Activated naive CD4-positive, alpha-beta T cell (primary cell): Measurements from ENCODE around the gene GID4.
A peak's percentile ranks its signal among the peaks of the same experiment; 100 is the strongest.
"Not testable (repeated sequence)": the region's sequence is repeated elsewhere in the genome, so short reads cannot be mapped to it uniquely, and the experiment has no call there.

ENCODE experiments used
- DNase-seq, 4 experiments: peaks; one replicate each; lab custom pipeline; 2025; lab: John Stamatoyannopoulos, UW

The GID4 gene

DNA sequence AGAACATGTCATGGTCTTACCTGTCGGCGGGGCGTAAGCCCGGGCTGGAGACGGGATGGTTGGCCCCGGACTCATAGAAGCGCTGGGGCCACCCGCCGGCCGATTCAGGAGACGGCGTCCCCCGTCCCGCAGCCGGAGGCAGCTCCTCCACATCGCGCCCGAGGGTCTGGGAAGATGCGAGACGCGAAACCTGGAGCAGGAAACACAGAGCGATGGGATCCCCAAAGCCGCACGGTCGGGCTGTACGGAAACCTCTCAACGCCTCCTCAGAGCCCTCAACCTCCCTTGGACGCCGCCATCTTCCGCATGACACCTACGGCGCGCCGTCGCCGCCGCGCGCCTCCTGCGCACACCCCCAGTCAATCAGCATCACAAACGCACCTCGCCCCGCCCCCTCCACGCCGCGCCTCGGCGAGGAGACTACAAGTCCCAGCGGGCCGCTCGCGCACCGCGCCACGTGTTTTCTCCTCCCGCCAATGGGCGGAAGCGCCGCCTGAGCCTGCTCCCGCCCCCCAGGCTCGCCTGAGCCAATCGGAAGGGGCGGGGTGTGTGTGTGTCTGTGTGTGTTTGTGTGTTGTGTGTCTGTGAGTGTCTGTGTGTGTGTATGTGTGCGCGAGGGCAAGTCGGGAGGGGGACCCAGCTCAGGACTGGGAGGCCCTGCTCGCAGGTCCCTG, at the start of gene GID4, which contains the start of gene ATPAF2:
GID4 (plus strand) TSS at position 548 of the 674 bp plus-strand sequence; CDS start at position 605, 57 bp downstream.
ATPAF2 (minus strand) TSS at position 308 of the 674 bp plus-strand sequence; CDS start at position 153, 155 bp downstream.
- peak; percentile 94 to 99 (median 98) for DNase-seq

DNA sequence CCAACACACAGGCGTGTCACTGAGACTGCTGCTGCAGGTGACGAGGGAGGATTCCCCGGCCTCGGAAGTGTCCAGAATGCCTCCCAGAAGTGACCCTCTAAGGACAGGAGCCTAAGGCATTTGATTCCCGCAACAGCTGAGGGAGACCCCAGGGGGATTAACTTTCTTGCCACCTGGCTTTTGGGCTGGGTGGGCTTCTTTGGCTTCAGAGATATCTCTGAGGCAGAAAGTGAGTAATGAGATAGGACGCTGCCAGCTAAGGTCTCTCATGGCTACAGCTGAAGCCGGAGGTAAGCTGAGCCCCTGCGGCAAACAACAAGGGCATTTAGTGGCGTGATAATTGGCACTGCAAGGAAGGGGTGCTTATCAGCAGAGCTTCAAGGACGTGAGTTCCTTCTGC, 49.6 kb upstream of the GID4 start:
- DNase-seq: no peak

DNA sequence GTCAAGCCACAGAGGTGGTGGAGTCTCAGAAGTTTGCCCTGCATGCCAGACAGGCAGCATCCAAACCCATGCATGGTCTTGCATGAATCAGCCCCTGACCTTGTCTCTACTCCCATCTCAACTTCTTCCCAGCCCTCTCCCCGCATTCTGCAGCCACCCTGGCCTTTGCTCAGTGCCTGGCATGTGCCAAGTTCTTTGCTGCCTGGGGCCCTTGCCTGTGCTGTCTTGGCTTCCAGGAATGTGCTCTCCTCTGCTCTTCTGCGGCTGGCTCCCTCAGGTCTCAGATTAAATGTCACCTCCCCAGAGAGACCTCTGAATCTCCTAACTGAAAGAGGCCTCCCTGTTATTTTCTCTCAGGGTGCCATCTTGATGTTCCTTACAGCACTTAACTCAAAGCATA, 48.9 kb upstream of the GID4 start:
- DNase-seq: no peak

DNA sequence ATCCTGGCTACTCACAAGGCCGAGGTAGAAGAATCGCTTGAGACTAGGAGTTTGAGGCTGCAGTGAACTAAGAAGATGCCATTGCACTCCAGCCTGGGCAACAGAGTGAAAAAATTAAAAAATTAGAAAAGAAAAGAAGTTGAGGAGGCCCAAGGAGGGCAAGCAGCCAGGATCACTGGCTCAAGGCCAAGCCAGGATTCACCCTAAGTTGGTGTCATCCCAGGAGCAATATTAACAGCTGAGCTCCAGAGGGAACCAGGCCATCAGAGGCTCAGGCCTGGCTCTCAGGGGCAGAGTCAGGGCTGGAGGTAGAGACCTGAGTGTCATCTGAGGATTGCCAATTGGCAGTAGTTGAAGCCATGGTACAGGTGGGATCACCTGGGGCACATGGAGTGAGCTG, 45.8 kb upstream of the GID4 start:
- no peak for DNase-seq

DNA sequence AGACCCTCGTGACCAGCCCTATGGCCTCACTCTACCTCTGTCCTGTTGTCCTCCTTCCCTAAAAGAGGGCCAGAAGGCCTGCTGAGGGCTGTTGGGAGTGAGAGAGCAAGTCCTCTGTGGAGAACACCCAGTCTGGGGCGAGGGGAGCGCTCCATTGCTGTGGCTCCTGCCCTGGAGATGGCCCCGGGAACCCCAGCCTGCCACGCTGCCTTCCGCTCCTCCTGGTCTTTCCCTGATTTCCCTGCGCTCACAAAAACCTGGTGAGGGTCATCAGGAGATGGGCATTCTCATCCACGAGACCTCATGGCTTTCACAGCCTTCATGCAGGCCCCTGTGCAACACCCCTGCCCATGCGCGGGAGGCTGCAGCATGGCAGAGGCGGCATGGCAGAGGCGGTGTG, 45.4 kb upstream of the GID4 start:
- DNase-seq: no peak

DNA sequence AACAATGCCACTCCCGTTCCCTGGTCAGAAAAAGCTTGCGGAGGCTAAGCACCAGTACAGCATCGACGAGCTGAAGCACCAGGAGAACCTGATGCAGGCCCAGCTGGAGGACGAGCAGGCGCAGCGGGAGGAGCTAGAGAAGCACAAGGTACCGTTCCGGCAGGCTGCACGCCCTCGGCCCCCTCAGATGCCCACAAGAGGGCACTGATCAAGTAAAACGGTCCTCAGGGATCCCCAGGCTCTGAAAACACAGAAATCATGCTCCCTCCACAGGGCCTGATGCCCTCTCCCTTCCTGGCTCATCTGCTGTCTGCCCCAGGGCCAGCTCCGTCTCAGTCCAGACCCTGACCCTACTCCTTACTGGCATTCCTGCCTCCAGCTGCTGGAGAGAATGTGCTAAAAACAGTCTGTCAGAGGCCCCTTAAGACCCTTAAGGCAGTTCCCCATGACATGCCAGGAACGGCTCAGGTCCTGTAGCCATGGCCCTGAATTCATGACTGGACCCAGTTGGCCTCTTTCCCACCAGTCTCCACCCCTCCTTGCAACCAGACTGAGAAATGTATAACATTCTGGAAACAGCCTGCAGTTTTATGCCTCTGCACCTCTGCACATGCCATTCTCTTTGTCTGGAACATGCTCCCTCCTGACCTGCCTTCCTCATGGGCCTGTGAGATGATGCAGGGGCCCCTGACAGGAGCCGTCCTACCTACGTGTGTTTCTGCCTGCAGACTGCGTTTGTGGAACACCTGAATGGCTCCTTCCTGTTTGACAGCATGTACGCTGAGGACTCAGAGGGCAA, 44.7 kb upstream of the GID4 start:
- peak in 1 of 4 experiments; percentile 6 for DNase-seq

DNA sequence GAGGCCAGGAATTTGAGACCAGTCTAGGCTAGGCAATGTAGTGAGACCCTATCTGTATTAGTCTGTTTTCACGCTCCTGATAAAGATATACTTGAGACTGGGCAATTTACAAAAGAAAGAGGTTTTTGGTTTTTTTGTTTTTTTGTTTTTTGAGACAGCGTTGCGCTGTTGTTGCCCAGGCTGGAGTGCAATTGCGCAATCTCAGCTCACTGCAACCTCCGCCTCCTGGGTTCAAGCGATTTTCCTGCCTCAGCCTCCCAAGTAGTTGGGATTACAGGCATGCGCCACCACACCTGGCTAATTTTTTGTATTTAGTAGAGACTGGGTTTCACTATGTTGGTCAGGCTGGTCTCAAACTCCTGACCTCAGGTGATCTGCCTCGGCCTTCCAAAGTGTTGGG, 43.3 kb upstream of the GID4 start:
- not testable (repeated sequence) for DNase-seq

DNA sequence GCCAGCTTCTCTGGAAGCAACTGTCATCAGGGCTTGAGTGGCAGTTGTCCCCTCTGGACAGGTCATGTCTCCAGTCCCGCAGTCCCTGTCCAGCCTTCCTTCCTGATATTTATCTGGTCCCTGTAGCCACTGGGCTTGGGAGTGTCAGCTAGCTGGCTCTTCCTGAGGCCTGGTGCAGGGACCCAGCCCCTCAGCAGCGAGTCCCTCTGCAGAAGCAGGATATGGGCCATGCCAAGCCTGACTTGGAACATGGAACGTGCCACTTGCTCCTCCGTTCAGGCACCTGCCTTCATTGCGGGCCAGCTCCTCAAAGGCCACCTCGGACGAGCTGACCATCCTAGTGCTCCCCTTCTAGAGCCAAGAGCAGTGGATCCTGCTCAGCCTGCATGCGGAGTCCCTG, 40.3 kb upstream of the GID4 start:
- DNase-seq: no peak

DNA sequence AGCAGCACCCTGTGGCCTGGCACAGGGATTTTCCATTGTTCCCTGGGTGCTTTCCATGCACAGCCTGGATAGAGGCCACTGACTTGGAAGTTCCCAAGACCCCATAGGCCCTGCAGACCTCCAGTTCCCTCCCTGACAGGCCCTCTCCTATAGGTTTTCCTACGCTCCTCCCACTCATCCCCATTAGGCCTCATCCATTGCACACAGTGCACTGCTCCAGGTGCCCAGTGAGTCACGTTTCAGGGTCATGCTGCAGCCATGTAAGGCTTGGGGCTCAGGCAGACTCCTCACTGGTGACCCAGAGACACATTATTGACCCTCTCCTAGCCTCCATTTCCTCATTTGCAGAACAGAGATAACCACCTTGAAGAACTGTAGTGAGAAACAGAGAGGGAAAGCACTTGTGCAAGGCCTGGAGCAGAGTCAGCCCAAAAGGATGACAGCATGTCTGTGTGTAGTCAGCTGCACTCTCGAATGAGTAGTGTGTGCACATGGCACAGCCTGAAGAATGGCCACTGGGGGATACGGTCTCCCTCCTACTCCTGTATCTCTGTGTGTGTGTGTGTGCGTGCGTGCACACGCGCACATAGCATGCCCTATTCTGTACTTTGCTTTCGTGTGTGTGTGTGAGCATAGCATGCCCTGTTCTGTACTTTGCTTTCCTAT, 39.7 kb upstream of the GID4 start:
- no peak for DNase-seq

DNA sequence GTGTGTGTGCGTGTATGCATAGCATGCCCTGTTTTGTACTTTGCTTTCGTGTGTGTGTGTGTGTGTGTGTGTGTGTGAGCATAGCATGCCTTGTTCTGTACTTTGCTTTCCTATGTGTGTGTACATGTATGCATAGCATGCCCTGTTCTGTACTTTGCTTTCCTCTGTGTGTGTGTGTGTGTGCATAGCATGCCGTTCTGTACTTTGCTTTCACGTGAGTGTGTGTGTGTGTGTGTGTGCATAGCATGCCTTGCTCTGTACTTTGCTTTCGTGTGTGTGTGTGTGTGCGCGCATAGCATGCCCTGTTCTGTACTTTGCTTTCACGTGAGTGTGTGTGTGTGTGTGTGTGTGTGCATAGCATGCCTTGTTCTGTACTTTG, 39.2 kb upstream of the GID4 start:
- no peak for DNase-seq

DNA sequence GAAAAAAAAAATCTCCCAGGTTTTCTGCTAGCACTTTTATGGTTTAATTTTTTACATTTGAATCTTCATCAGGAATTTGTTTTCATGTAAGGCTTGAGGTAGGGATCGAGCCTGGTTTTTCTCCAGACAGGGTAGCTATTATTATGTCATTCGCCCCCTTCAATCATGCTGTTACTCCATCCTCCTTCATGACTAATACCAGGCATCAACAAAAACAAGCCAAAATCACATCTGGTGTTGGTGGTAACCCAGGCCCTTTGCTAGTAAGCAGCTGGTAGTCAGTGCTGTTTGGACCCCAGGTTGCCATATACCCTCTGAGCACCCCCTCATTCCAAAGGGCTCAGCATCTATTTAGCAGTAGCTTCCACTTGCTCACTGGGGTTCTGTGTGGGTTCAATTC, 37.0 kb upstream of the GID4 start:
- no peak for DNase-seq

DNA sequence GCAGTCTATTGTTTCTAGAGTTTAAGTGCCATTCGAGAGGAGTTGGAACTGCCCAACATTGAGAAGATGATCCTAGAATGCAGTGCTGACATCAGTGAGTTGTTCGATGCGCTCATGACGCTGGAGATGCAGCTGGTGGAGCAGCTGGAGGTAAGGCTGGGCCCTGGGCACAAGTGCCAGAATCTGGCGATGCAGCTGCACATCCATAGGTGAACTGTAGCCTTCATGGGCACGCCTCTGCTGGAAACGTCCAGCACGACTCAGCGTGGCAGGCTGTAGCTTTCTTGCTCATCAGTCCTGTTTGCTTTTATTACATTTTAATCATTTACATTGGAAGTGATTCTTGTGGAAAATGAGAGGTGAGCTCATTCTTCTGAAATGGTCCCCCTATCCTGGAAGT, 34.9 kb upstream of the GID4 start:
- DNase-seq: no peak

DNA sequence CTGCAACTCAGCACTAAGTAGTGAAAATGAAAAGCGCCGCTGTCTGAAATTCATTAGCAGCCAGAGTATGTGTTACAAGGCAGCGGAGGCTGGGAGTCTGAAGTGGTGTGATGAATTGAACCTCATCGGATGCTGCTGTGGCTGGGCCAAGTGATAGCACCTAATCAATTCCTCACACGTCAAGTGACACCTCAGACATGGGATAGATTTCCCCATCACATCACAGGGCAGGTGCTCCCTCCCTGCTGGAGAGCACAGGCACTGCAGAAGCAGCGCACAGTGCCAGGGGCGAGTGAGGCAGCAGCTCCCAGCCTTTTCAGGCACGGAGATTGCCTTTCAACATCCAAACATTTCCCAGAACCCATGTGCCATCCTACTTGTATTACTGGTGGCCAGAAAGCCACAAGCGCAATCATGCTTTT, 34.3 kb upstream of the GID4 start:
- no peak for DNase-seq

DNA sequence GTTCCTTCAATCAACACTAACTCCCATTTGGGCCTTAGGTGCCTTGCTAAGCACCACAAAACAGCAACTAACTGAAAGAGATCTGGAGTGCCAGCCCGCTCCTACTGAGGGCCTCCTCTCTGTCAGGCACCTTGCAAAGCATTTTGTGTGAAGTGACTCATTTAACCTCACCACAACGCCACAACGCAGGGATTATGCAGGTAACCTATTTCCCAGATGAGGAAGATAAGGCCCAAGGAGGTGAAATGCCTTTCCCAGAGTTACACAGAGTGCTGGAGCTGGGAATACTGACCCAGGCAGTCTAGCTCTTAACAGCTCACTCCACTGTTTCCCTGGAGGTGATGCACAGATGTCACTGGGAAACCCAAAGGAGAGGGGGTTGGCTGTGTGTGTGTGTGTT, 33.7 kb upstream of the GID4 start:
- no peak for DNase-seq

DNA sequence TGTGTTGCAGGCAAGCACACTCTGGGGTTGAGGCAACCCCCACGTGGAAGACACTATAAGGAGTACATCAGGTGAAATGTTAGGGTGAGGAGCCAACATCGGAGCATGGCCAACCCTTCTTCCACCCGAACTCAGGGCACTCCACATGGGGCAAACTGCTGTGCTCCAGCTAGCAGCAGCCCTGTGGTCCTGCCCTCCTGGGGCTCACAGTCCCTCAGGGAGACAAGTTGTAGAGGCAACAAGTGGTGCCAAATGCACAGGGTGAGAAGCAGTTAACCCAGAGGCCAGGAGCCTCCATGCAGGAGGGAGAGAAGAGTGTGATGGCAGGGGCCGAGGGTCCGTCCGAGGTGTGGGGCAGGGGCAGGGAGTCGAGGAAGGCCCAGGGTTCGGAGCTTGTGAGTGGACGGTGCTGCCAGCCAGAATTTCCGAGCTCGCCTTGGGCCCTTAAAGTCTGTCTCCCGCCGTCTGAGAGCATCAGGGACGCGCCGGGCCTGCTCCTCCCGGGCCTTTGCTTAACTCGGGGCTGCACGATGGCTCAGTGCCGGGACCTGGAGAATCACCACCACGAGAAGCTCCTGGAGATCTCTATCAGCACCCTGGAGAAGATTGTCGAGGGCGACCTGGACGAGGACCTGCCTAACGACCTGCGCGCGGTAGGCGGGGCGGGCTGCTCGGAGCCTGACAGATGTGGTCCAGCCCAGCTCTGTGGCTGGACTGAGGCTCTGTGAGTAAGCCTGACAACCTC, 32.5 kb upstream of the GID4 start:
- DNase-seq: no peak

DNA sequence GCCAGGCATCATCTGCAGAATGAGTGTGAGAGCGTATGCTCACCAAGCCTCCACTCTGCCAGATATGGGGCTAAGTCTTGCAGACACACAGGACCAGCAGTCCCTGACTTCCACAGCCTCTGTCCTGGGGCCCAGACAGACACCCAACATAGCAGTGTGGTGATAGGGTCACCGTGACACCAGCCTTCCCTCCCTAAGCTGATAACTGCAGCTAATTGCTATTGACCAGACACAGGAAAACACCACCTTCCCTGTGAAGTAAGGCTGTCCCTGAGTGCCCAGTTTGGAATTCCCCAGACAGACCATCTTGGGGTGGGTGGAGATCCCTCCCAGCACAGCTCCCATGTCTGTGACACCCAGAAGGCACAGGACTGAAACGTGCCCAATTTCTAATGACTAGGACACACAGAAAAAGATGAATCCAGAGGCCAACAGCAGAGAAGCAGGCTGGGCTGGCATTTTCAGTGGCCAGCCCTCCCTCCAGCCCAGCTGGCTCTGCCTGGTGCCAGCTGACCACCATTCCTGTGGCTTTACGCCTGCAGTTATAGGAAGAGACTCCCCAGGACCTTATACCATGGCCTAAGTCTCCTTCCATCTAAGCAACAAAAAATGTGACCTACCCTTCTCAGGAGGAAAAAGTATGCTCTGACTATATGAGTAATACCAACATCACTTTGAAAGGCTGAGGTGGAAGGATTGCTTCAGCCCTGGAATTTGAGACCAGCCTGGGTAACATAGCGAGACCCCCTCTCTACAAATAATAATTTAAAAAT, 30.5 kb upstream of the GID4 start:
- no peak for DNase-seq

DNA sequence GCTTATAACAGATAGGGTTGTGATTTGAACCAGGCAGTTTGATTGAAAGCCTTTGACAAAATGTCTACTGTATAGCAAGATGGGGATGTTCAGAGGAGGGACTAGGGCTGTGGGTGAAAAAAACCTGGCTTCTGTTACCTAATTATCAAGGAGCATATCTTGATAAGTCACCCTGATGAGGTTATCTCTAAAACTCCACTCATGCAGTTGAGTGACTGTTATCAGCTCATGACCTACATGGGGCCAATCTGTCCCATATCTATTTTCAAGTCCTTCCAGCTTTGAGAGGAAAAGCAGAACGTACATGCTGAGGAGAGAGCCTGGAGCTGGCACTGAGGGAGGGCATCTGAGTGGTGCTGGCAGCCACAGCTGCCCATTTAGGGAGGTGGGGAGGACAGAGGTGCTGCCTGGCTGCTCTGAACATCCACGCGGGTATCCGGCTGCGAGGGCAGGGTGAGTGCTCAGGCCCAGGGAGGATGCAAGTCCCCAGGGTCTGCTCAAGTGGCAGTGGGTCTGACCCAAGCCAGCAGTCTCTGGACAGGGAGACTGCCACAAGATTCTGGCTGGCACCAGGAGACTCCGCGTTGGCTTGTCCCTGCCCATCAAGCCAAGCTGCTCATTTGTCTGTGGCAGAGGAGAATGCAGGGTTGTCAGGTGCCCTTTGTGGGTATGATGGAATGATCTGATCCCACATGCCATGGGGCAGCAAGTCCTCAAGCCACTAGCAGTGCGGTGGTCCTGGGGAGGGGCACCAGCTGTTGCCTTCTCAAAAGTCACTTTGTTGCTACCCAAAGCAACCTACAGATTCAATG, 29.4 kb upstream of the GID4 start:
- no peak for DNase-seq

DNA sequence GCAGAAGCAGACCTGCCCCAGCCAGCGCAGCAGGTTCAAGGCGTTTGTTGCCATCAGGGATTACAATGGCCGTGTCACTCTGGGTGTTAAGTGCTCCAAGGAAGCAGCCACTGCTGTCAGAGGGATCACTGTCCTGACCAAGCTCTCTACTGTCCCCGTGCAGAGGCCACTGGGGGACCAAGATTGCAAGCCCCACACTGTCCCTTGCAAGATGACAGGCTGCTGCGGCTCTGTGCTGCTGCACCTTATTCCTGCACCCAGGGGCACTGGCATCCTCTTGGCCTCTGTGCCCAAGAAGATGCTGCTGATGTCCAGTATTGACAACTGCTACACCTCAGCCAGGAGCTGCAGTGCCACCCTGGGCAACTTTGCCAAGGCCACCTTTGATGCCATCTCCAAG, 27.9 kb upstream of the GID4 start:
- DNase-seq: no peak

DNA sequence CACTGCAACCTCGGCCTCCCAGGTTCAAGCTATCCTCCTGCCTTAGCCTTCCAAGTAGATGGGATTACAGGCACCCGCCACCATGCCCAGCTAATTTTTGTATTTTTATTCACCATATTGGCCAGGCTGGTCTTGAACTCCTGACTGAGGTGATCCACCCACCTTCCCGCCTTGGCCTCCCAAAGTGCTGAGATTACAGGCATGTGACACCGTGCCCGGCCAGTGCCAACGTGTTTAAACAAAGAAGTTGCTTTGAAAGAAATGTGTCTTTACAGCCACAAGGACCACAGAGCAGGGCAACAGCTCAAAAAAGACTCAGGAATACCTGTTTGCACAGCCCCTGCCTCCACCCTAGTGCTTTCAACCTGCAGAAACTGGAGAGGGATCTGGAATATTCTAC, 25.2 kb upstream of the GID4 start:
- DNase-seq: no peak

DNA sequence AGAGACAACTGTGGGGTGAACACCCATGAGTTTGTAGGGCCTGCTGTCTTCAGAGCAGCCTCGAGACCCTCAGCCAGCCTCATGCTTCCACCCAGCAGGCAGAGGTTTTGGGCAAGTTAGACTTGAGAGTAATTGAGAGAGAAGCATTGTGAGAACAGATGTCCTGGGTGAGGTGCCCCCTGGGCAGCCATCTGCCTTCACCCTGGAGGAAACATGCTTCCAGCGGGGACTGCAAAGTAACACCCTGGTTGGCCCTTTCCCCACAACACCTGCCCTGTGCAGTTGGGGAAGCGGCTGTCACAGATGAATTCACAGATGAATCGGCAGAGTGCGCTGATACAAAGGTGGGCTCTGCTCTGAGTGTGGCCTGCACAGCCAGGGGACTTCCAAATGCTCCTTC, 23.6 kb upstream of the GID4 start:
- no peak for DNase-seq

DNA sequence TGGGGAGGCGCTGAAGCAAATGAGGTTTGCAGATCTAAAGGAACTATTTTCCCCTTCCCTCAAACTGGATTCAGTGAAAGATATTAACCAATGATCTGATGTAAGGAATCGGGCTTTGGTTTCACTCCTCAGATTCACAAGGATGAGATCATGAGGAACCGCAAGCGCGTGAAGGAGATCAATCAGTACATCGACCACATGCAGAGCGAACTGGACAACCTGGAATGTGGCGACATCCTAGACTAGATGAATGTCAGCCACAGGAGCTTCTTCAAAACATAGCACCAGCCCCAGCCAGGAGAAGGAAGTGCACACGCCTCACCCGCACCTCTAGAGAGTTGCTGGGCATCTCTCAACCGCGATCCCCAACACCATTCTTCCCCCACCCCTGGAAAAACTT, 22.8 kb upstream of the GID4 start:
- no peak for DNase-seq
